WI38 (cell line): Measurements from ENCODE around the gene PAX5.

ENCODE experiments used
- H3K4me3 ChIP-seq: 2 replicates; pipeline ENCODE4 v1.5.1; 2011; ENCODE audit warnings: low read depth, mild to moderate bottlenecking, control low read depth, low read length
- TF ChIP-seq, protein P1 (sequence below): IDR thresholded peaks from 2 replicates; pipeline ENCODE4 v1.5.1; 2012; ENCODE audit warnings: low read depth, mild to moderate bottlenecking, control low read depth, low read length

PAX5 gene

DNA sequence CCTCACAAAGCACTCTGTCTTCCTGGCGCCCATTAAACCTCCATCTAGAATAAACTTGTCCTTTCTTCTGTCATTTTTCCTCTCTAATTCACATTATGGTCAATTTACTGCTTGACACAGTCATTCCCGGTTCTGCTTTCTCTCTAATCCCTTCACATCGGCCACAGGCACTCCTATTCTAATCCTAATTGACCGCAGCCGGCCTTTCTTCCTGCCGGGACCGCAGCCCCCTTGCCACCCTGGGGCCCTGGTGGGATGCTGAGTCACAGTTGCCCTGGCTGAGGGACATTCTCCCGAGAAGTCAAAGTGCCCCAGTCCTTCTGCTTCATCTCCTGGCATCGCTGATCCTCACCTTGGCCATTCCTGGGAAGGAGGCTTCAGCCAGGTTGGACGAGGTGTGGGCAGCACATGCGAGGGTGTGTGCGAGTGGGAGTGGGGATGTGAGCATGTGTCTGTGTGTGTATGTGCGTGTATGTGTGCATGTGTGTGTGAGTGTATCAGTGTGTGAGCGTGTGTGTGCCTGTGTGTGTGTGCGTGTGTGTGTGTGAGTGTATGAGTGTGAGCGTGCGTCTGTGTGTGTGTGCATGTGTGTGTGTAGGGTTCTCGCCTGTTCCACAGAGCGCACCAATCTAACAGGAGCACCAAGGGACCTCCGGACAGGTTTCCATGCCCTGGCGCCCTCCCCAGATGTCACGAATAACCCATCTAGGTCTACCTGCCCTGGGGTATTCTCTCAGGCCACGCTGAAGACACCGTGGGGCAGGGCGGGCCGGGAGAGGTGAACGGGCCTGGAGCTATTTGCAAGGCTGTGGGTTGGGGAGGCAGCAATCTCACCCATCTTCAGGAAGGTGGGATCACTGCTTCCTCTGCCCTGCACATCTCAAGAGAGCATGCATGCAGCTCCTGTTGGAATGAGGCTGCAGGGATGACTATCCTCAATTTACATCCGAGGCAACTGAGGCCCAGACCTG is 191.2 kb downstream of the PAX5 start:
- TF ChIP-seq, protein P1, sequence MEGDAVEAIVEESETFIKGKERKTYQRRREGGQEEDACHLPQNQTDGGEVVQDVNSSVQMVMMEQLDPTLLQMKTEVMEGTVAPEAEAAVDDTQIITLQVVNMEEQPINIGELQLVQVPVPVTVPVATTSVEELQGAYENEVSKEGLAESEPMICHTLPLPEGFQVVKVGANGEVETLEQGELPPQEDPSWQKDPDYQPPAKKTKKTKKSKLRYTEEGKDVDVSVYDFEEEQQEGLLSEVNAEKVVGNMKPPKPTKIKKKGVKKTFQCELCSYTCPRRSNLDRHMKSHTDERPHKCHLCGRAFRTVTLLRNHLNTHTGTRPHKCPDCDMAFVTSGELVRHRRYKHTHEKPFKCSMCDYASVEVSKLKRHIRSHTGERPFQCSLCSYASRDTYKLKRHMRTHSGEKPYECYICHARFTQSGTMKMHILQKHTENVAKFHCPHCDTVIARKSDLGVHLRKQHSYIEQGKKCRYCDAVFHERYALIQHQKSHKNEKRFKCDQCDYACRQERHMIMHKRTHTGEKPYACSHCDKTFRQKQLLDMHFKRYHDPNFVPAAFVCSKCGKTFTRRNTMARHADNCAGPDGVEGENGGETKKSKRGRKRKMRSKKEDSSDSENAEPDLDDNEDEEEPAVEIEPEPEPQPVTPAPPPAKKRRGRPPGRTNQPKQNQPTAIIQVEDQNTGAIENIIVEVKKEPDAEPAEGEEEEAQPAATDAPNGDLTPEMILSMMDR = no peak
- H3K4me3 ChIP-seq = no peak overlapping the region

- no peak overlapping the region for H3K4me3 ChIP-seq
- TF ChIP-seq, protein P1 = no peak
These were observed 193.1 kb downstream of the PAX5 start for GRCh38 chr9:36840898-36841536.

- TF ChIP-seq, protein P1 = no peak
- no peak overlapping the region for H3K4me3 ChIP-seq
These were observed 194.8 kb downstream of the PAX5 start for GRCh38 chr9:36839131-36839885.

GRCh38 chr9:36837431-36838405 is 196.3 kb downstream of the PAX5 start:
- H3K4me3 ChIP-seq = no peak overlapping the region
- TF ChIP-seq, protein P1 = no peak

DNA sequence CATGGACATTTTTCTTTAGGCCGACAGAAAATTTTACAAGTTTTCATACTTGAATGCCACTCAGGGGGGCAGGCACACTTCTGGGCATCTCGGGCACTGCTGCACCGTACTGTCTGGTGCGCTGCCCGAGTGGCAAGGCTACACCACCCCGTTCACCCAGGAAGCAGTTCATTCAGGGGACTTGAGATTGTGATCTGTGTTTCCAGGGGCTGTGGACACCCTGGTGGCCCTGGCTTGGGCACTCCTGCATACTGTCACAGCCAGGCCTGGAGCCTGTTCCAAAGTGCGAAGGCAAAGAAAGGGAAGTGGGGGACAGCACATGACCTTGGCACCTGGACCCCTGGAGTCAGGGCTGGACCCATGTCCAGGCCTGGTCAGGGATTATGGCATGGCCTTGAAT is 197.6 kb downstream of the PAX5 start:
- no peak overlapping the region for H3K4me3 ChIP-seq
- TF ChIP-seq, protein P1 = no peak

- no peak overlapping the region for H3K4me3 ChIP-seq
- TF ChIP-seq, protein P1 = no peak
These were observed 198.6 kb downstream of the PAX5 start for GRCh38 chr9:36835271-36835996.
